GM19099 (cell line): ENCODE results near the gene PTPRM.

Experiments
- POLR2A ChIP-seq: IDR thresholded peaks from 3 replicates; pipeline ENCODE4 v1.6.1; 2011; ENCODE audit warnings: low read depth; ENCODE audit not compliant: insufficient read length; ENCODE audit errors: extremely low read depth

Gene PTPRM

GRCh38 chr18:8081872-8082553 lies 514.9 kb downstream of the PTPRM start:
- TF ChIP-seq POLR2A = no peak

DNA sequence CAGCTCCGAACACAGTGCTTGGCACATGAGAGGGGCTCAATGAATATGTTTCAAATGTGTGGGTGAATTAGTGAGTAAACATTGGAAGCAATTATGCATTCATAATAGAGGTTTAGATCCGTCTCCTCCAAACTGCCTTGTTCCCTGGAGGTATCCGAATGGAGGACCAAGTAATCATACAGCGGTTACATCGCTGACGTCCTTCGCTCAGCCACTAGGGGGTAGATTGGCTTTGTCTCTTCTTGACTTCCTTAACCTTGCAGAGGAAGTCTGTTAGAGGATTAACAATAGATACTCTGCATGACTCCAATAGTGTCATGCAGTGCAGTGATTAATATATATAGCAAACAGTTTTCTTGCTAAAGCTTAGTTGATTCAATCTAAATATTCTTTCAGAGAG lies 517.0 kb downstream of the PTPRM start:
- TF ChIP-seq POLR2A = no peak

GRCh38 chr18:8088626-8089025 lies 521.5 kb downstream of the PTPRM start:
- TF ChIP-seq POLR2A = no peak

GRCh38 chr18:8091035-8091434 lies 523.9 kb downstream of the PTPRM start:
- no peak for TF ChIP-seq POLR2A

GRCh38 chr18:8095947-8096570 lies 528.9 kb downstream of the PTPRM start:
- TF ChIP-seq POLR2A = no peak

- TF ChIP-seq POLR2A = no peak
Measured at GRCh38 chr18:8097399-8097798, 530.3 kb downstream of the PTPRM start.

- TF ChIP-seq POLR2A = no peak
Measured at GRCh38 chr18:8097927-8098326, 530.8 kb downstream of the PTPRM start.

- TF ChIP-seq POLR2A = no peak
Measured at GRCh38 chr18:8106603-8107002, 539.5 kb downstream of the PTPRM start.

DNA sequence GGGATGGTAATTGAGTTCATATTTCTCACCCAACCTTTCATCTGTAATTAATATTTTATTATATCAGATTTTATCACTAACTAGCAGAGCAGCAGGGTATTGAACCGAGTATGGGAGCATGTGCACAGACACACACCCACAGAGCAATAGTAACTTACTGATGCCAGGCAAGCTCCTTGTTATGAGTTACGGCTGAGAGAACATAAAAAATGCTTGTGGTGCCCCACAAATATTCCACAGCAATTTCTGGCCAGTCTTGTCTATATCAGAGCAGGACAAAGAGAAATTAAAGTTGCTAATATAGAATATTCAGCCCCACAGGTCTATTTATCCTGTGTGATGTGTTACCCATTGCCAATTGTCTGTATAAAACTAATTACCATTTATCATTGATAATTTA lies 540.3 kb downstream of the PTPRM start:
- no peak for TF ChIP-seq POLR2A

DNA sequence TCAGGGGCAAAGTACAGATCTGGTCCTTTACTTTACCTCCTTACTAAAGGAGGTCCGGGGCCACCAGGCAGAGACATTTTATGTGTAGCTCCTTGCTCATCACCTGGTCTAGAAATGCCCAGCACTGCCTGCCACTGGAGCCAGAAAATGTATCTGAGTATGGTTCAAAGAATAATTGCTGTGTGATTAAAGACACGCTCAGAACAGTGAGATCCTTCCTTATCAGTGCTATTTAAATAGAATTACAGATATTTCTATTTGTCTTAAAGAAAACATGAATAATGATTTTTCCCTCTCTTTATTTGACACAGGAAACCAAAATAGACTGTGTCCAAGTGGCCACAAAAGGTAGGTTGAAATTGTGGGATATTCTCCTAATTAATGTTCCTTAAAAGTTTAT lies 547.4 kb downstream of the PTPRM start:
- TF ChIP-seq POLR2A = no peak

DNA sequence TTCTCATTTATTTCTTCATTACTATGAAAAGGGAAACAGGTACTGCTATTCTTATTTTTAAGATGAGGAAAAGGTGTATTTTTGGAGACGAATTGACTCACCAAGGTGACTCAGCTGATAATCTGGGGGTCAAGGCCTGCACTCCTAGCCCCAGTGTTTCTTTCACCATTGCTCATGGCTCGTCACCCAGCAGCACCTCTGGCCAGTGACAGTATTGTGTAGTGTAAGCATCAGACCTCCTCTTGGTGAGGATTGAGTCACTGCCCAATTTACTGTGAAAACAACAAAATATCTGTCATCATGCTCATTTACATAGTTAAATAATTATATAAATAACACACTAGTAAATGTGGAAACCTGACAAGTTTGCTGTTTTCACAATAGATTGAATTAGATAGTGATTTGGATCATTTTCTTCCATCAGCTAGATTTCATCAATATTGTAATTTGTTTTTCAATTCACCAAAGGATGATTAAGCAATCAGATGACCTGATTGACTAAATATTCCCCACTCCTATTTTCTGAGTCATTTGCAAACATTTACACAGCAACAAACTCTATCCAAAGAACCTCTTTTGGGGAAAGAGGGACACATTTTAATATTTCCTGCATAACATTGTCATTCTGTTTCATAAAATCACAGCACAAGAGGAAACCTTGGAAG lies 549.4 kb downstream of the PTPRM start:
- TF ChIP-seq POLR2A = no peak

DNA sequence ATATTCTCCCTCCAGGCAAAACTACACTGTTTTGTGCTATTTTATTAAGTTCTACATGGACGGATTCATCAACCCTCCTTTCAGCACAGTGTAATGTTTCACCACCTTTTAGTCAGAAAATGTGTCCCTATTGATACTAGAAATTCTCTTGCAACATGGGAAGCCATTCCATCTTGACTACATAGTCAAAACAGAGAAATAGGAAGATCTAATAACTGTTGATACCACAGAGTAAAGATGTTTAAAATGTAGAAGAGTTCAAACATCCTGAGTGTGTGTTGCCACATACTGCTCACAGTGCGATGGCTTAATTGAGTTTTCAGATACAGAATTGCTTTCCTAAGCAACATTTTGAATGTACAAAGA lies 549.9 kb downstream of the PTPRM start:
- TF ChIP-seq POLR2A = no peak

GRCh38 chr18:8121101-8121500 lies 554.0 kb downstream of the PTPRM start:
- no peak for TF ChIP-seq POLR2A

GRCh38 chr18:8121942-8122480 lies 554.9 kb downstream of the PTPRM start:
- no peak for TF ChIP-seq POLR2A

- no peak for TF ChIP-seq POLR2A
Measured at GRCh38 chr18:8124232-8125146, 557.4 kb downstream of the PTPRM start.
